GM20431 (cell line): ENCODE results near the gene DLGAP4.

Experiments used
- in situ Hi-C: fragments of 300-500 bp; cut with MseI, MboI; formaldehyde crosslinking; loops from one replicate; pipeline ENCODE4 v1.15.0; 2020; ENCODE audit warnings: low sequenced_read_pairs; ENCODE audit not compliant: unreplicated experiment

DLGAP4 gene

GRCh38 chr20:36349384-36350170 lies 43.4 kb downstream of the DLGAP4 start:
- in situ Hi-C loops, result no loop called here

DNA sequence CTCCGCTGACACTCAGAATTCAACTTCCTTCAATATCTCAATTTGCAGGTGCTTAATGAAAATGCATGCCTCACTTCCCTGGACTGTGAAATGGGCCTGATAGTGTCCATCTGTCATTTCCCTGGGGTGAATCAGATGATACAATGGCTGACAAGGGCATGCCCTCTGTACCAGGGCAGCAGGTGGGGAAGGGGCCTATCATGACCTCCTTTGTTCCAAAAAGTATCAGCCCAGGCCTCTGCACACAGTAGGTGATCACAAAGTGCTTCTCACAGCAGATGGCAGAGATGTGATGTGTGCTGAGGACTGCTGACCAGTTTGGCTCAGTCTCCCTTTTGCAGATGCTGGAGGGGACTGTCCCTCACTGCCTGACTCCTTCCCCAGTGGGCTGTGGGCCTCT lies 44.3 kb downstream of the DLGAP4 start:
- in situ Hi-C loops, result no loop called here

DNA sequence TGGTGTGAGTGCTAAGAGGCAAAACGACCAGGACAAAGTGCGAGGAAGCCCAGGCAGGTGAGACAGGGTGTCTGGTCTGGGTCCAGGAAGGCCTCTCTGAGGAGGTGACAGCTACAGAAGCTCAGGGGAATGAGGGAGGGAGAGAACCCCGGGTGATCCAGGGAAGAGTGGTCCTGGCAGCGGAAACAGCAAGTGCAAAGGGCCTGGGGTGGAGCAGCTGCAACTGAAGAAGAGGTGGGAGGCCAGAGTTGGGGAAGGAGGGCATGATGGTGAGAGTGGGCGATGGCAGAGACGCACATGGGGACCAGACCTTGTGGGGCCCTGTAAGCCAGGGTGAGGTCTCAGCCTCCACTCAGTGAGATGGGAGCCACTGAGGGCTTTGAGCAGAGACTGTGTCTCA lies 45.8 kb downstream of the DLGAP4 start:
- in situ Hi-C loops, result no loop called here

DNA sequence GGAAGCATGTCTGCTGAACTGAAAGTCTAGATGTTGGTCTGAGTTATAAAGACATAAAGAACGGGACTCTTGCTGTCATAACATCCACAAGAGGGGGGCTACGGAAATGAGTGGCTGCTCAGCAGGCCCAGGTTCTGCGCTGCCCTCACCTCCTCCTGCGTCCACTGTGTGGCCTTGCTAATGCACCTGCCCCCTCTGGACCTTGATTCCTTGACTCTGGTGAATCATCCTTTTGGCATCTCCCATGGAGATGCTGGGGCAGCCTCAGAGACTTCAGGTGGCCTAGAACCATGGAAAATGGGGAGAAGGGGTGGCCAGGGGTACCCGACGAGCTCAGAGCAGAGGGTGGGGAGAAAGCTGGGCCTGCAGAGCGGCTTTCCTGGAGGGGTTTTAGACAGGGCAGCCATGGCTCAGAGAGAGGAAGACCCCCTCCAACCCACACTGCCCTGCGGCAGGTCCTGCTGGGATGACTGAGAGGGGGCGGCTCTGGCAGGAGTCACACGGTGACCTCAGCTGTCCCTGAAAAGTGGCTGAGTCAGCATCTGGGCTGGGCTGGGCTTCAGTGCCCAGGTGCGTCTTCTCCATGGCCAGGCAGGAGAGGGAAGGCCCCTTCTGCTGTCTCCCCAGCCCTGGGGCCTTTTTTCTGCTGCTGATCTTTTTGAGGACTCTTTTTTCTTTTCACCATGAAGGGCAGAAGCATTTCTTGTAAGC lies 46.9 kb downstream of the DLGAP4 start:
- in situ Hi-C loops, result no loop called here

DNA sequence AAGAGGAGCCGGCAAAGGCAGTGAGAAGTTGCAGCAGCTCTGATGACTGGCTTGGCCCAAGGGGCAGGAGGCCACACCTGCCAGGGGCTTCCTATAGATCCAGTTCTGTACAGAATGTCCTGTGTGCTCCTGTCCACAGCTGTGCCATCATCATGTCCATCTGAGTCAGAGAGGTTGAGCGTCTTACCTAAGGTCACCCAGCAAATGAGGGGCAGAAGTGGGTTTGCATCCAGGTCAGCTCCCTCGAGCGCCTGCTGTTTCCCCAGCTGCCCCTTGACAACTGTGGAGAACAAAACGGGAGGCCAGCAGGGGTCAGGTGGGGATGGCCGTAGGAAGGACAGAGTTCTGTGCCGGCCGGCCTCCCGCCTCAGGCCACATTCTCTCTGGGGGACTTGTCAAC lies 47.6 kb downstream of the DLGAP4 start:
- in situ Hi-C loops, result no loop called here

- in situ Hi-C loops, result no loop called here
Observed at GRCh38 chr20:36355469-36356171, 49.5 kb downstream of the DLGAP4 start.

DNA sequence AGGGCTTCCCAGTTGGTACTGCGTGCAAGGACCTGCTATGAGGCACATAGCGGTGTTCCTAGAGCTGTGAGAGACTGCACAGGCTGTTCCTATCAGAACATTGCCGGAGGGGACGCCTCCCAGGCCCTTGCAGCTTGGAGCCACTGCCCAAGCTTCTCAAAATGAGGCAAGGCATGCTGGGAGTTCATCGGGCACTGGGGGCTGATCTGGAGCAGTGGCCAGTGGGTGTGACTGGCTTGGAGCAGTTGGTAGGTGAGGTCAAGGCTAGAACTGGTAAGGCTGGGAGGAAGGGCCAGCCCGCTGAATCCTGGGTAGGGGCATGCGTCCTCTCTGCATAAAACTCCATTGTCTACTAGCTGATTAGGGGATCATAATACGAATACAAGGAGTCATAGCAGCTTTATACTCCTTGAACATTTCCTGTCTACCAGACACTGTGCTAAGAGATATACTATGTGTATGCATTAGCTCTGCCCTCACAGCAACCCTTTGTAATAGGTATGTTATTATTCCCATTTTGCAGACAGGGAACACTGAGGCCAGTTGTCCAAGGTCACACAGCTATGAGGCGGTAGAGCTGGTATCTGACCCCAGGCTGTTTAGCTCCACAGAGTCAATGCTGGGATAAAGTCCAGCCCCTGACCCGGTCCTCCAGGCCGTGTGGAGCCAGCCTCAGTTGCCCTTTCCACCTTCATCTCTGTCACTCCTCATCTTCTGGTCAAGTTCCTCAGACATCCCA lies 53.7 kb downstream of the DLGAP4 start:
- in situ Hi-C loops, result no loop called here

GRCh38 chr20:36360429-36360828 lies 54.3 kb downstream of the DLGAP4 start:
- in situ Hi-C loops, result no loop called here

DNA sequence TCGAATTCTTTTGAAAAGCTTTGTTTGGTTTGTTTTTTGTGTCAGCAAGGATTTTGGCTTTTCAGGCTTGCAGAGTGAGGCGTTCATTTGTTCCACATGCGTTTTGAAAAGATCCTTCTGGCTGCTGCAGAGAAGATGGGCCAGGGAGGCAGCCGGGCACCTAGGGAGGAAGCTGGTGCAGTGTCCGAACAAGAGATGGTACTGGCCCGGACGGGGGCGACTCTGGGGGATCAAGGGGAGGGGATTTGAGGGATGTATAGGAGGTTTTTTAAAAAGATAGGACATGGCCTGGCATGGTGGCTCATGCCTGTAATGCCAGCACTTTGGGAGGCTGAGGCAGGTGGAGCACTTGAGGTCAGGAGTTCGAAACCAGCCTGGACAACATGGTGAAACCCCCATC lies 55.3 kb downstream of the DLGAP4 start:
- in situ Hi-C loops, result no loop called here

DNA sequence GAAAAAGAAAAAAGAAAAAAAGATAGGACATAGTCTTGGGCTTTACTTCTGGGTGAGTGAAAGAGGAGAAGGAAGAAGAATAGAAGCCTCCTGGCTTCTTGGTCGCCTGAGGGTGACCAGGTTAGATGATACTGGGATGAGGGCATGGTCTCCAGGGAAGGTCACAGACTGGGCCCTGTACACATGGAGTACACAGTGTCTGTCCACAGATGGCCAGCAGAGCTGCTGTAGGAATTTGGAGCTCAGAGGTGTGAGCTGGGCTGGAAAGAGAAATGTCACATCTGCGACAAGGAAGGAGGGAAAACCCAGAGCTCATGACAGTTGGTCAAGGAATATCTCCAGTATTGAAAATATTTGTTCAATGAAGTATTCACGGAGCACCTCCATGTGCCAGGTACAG lies 56.1 kb downstream of the DLGAP4 start:
- in situ Hi-C loops, result no loop called here

DNA sequence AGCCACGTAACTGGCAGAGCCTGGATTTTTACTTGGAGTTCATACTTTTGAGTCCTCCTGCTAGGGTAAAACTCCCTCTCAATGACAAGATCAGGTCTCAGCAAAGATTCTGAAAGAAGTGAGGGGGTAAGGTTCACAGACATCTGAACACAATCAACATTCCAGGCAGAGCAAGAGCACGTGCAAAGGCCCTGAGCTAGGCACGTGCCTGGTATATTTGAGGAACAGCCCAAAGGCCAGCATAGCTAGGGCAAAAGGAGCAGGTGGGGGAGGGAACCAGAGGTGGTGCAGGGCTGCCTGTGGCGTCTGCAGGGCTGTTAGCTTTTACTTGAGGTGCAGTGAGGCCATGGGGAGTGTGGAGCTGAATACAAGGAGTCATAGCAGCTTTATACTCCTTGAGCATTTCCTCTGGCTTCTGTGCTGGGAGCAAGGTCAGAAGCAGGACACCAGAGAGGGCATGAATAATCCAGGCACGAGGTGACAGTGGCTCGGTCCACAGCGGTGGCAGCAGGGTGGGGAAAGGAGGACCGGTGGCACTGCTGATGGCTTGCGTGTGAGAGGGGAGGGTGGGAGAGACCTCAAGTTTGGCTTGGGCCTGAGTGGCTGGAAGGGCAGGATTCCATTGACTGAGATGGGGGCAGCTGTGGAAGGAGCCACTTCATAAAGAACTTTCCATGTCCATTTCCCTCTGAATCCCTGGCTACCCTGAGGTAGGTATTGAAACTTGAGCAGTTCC lies 57.0 kb downstream of the DLGAP4 start:
- in situ Hi-C loops, result no loop called here

- in situ Hi-C loops, result no loop called here
Observed at GRCh38 chr20:36364506-36364905, 58.4 kb downstream of the DLGAP4 start.

DNA sequence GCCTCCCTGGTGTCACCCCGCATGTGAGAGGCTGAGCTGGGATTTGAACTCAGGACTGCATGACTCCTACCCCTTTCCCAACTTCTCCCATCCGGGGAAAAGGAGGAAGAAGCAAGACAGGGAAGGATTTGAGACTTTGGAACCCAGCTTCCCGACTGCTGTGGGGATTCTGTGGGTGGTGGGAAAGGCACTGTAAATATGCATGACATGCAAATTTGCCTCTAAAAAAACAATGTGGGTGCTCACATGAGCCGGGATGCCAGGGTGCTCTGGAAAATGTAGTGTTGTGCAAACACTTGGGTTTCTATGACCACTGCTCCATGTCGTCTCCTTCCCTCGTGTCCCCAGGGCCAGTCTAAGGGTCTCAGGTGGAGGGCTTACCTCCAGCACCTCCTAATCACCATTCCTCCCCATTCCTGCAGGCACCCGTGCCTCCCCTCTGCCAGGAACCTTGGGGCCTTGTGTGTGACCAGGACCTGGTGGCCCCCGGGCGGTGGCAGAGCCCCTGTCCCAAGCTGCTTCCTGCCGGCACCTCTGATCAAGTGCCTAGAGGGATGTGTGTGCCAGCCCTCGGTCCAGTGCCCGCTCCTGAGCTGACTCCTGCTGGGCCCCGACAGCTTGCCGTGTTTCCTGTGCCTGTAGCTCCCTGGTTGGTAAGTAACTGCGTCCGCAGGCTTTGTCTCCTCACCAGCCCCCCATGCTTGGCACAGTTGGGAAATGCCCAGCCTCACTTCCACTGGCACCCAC lies 60.7 kb downstream of the DLGAP4 start:
- in situ Hi-C loops, result no loop called here

- in situ Hi-C loops, result no loop called here
Observed at GRCh38 chr20:36367370-36367745, 61.2 kb downstream of the DLGAP4 start.

- in situ Hi-C loops, result no loop called here
Observed at GRCh38 chr20:36367907-36368799, 62.0 kb downstream of the DLGAP4 start.

- in situ Hi-C loops, result no loop called here
Observed at GRCh38 chr20:36368869-36369268, 62.7 kb downstream of the DLGAP4 start.

GRCh38 chr20:36369739-36370138 lies 63.6 kb downstream of the DLGAP4 start:
- in situ Hi-C loops, result no loop called here
